Measurements from ENCODE around the gene SLC28A2. TPM values are rescaled to one million over a fixed set of nuclear protein-coding genes. Genes with fewer than 3 reads are reported as not detected.
A peak's percentile ranks its signal among the peaks of the same experiment; 100 is the strongest.

Gene SLC28A2
- polyA plus RNA-seq, 2 of the 4 experiments (the other 2 are of a cell fraction), result 0.35 TPM; not detected in 1

DNA sequence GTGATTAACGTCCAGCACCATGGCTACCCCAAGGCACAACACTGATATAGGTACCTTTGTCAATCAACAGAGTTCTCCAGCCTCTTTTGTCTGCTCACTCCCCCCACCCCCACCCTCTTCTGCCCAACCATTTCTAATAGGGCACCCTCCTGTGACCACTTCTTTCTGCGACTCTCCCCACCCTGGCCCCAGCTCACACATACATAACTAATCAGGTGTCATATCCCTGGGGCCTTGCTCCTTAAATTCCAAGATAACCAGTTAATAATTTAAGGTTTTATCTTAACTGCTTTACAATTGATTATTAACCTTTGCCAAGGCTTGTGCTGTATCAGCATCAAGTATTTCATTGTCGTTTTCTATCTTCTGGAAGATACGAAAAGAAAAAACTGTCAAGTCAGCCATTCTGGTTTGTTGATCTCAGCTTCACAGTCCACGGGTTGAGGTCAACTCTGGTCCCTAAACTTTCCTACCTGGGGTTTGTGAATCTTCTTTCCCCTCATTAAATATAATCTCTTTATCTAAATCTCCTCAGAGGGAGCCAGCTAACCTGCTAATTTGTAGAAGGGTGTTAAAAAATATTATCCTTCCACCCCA, 27.3 kb upstream of the SLC28A2 start:
- ChIA-PET POLR2A (no interaction called here), CTCF (interaction anchor here (2.2 kb wide), 1 partner anchor 9 kb away, joined by 6 read pairs; no protein-coding TSS in a partner anchor)
- FAIRE-seq (no peak), ATAC-seq (no peak), DNase-seq (ENCODE audit: low read depth in 1 of 2, low spot score in 1 of 2) (no peak)
- TF ChIP-seq EHMT2 (IDR thresholded peaks at IDR 0.05; ENCODE audit: low read depth) (no peak), MAFK (IDR thresholded peaks at IDR 0.05; ENCODE audit: partially characterized antibody) (peak; percentile 84)
- Histone ChIP-seq H3K4me2 (no peak overlapping the region), H3K4me3 (no peak overlapping the region), H3K9me3 (no peaks in the 10 kb centered on the region), H3K27ac (no peak overlapping the region), H3K4me1 (no peaks in the 10 kb centered on the region)
- WGBS (ENCODE audit: missing lambda C conversion rate), result 54% methylated on average over 5 of the region's 5 CpGs

DNA sequence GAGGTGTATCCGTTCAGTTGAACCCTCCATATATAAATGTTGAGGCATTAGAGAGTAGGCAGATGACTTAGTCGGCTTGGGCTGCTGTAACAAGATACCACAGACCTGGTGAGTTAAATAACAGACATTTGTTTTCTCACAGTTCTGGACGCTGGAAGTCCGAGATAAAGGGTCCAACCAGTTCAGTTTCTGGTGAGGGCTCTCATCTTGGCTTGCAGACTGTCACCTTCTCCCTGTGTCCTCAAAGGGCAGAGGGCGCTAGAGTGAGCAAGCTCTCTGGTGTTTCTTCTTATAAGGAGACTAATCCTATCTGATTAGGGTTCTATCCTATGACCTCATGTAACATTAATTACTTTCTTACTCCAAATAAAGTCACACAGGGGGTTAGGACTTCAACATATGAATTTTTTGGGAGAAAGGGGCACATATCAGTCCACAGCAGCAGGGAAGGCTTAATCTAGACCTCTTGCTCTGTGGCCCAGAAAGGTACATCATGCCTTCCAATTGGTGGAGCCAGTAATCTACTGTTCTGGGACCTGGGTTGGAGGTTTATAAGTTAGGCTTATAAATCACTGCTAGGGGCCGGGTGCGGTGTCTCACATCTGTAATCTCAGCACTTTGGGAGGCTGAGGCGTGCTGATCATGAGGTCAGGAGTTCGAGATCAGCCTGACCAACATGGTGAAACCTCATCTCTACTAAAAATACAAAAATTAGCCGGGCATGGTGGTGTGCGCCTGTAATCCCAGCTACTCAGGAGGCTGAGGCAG, 26.3 kb upstream of the SLC28A2 start:
- Histone ChIP-seq H3K27ac (no peak overlapping the region), H3K4me3 (no peak overlapping the region), H3K4me1 (no peaks in the 10 kb centered on the region), H3K4me2 (no peak overlapping the region), H3K9me3 (no peaks in the 10 kb centered on the region)
- ChIA-PET POLR2A (no interaction called here), CTCF (interaction anchor here (1.7 to 2.2 kb wide), 2 partner anchors 8 to 20 kb away, joined by 3 to 6 read pairs; no protein-coding TSS in a partner anchor)
- ATAC-seq, result no peak
- FAIRE-seq, result no peak
- no peak for TF ChIP-seq HOXB5 (CRISPR knock-in tag; IDR thresholded peaks at IDR 0.05)
- no peak for TF ChIP-seq GATA3 (IDR thresholded peaks at IDR 0.05; ENCODE audit: borderline replicate concordance)
- TF ChIP-seq MAFK (IDR thresholded peaks at IDR 0.05; ENCODE audit: partially characterized antibody), result no peak
- TF ChIP-seq, protein P1, sequence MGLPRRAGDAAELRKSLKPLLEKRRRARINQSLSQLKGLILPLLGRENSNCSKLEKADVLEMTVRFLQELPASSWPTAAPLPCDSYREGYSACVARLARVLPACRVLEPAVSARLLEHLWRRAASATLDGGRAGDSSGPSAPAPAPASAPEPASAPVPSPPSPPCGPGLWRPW (IDR thresholded peaks at IDR 0.05), result no peak
- TF ChIP-seq FOSL2 (IDR thresholded peaks at IDR 0.05), result no peak
- no peak for TF ChIP-seq FOSL2 (CRISPR knock-in tag; IDR thresholded peaks at IDR 0.05)
- TF ChIP-seq, protein P2, sequence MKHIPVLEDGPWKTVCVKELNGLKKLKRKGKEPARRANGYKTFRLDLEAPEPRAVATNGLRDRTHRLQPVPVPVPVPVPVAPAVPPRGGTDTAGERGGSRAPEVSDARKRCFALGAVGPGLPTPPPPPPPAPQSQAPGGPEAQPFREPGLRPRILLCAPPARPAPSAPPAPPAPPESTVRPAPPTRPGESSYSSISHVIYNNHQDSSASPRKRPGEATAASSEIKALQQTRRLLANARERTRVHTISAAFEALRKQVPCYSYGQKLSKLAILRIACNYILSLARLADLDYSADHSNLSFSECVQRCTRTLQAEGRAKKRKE (CRISPR knock-in tag; IDR thresholded peaks at IDR 0.05; ENCODE audit: low read depth), result no peak
- TF ChIP-seq, protein P3, sequence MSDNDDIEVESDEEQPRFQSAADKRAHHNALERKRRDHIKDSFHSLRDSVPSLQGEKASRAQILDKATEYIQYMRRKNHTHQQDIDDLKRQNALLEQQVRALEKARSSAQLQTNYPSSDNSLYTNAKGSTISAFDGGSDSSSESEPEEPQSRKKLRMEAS (IDR thresholded peaks at IDR 0.05), result no peak
- TF ChIP-seq ZNF302 (CRISPR knock-in tag; IDR thresholded peaks at IDR 0.05), result no peak
- TF ChIP-seq ESRRA (IDR thresholded peaks at IDR 0.05; ENCODE audit: borderline replicate concordance, low read length), result no peak
- DNase-seq (ENCODE audit: low read depth in 1 of 2, low spot score in 1 of 2), result no peak
- WGBS (ENCODE audit: missing lambda C conversion rate), result 47% methylated on average over 11 of the region's 11 CpGs

DNA sequence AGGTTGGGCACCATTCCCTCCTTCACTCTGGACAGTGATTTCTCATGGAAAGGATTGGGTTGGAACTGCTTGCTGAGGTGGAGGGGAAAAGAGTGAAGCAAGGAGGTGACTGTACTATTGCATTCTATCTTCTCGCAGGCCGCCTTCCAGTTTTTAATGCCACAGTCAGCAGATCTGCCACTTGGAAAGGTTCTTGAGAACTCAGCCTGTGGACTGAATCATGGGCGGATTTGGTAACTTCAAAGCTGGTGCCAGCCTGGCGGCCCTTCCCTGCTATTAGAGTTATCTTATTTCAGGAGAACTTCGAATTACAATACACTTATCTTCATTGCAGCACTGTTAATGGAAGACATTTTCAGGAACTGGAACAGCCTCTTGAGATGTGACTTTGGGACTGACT, 23.1 kb upstream of the SLC28A2 start:
- Histone ChIP-seq H3K4me1 (no peaks in the 10 kb centered on the region), H3K27ac (no peak overlapping the region), H3K9me3 (no peaks in the 10 kb centered on the region; the same call in 2 of the 3 replicates), H3K4me2 (no peak overlapping the region), H3K4me3 (no peak overlapping the region)
- WGBS (ENCODE audit: missing lambda C conversion rate), result 57% methylated on average over 5 of the region's 5 CpGs
- ChIA-PET POLR2A (no interaction called here), CTCF (interaction anchor here (1.5 kb wide), 1 partner anchor 53 kb away, joined by 3 read pairs; no protein-coding TSS in a partner anchor)
- FAIRE-seq (no peak), DNase-seq (ENCODE audit: low read depth in 1 of 2, low spot score in 1 of 2) (no peak), ATAC-seq (no peak)
- no peak for TF ChIP-seq CBX2 (IDR thresholded peaks at IDR 0.05; ENCODE audit: borderline replicate concordance, low read depth)
- peak; percentile 14 for TF ChIP-seq MAFK (IDR thresholded peaks at IDR 0.05; ENCODE audit: partially characterized antibody)

DNA sequence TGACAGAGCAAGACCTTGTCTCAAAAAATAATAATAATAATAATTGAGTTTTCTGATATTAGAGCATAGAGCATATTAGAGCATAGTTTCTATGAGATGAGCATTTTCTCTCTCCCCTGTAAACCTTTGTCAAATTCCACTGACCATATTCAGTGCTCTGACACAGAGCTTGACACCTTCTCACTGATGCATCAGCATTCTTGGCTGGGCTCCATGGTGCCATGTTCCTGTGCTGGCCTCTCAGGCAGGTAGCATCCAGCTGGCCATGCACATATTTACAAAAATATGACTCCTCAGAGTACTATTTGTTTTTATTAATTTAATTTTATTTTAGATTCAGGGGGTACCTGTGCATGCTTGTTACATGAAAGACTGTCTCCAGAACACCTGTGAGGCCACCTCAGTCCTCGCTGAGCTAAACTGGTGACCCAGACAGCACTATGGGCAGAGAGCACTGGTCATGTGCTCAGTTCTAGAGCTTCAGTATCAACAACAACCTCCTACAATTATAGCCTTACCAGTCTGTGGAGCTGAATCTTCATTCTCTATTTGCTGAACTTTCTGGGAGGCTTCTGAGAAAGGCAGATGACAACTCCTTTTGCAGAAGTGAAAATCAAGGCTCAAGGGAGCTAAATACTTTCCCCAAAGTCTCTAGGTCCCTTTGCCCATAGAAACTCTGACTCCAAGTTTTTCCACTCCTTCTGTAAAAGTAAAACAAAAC, 21.6 kb upstream of the SLC28A2 start:
- Histone ChIP-seq H3K4me1 (no peaks in the 10 kb centered on the region), H3K27ac (no peak overlapping the region), H3K4me3 (no peak overlapping the region), H3K9me3 (no peaks in the 10 kb centered on the region; the same call in 2 of the 3 replicates), H3K4me2 (no peak overlapping the region)
- FAIRE-seq, result no peak
- TF ChIP-seq, protein P4, sequence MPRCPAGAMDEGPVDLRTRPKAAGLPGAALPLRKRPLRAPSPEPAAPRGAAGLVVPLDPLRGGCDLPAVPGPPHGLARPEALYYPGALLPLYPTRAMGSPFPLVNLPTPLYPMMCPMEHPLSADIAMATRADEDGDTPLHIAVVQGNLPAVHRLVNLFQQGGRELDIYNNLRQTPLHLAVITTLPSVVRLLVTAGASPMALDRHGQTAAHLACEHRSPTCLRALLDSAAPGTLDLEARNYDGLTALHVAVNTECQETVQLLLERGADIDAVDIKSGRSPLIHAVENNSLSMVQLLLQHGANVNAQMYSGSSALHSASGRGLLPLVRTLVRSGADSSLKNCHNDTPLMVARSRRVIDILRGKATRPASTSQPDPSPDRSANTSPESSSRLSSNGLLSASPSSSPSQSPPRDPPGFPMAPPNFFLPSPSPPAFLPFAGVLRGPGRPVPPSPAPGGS (IDR thresholded peaks at IDR 0.05), result no peak
- TF ChIP-seq NFE2L2 (conservative IDR thresholded peaks at IDR 0.05; ENCODE audit: low read length), result no peak
- TF ChIP-seq CHD2 (IDR thresholded peaks at IDR 0.05; ENCODE audit: low read length, partially characterized antibody), result no peak
- TF ChIP-seq JUN (IDR thresholded peaks at IDR 0.05), result no peak
- TF ChIP-seq FOSL2 (IDR thresholded peaks at IDR 0.05), result no peak
- TF ChIP-seq FOSL2 (CRISPR knock-in tag; IDR thresholded peaks at IDR 0.05), result no peak
- TF ChIP-seq ZC3H11A (IDR thresholded peaks at IDR 0.05), result no peak
- TF ChIP-seq ZNF302 (CRISPR knock-in tag; IDR thresholded peaks at IDR 0.05), result no peak
- no peak for TF ChIP-seq TFCP2L1 (CRISPR knock-in tag; IDR thresholded peaks at IDR 0.05)
- no peak for TF ChIP-seq KDM5A (IDR thresholded peaks at IDR 0.05)
- TF ChIP-seq PHF8 (IDR thresholded peaks at IDR 0.05; ENCODE audit: borderline replicate concordance, low read depth), result no peak
- TF ChIP-seq HOXB13 (CRISPR knock-in tag; IDR thresholded peaks at IDR 0.05; ENCODE audit: low read depth), result no peak
- no peak for TF ChIP-seq GATA3 (IDR thresholded peaks at IDR 0.05; ENCODE audit: borderline replicate concordance)
- no peak for TF ChIP-seq HEYL (CRISPR knock-in tag; IDR thresholded peaks at IDR 0.05)
- ChIA-PET POLR2A (no interaction called here), CTCF (interaction anchor here (1.7 kb wide), 1 partner anchor 26 kb away, joined by 4 read pairs; no protein-coding TSS in a partner anchor)
- WGBS (ENCODE audit: missing lambda C conversion rate), result 0% methylated on average over 1 of the region's 1 CpG
- no peak for ATAC-seq
- DNase-seq (ENCODE audit: low read depth in 1 of 2, low spot score in 1 of 2), result no peak
